Endodermal cell (in vitro differentiated cells): ENCODE results near the gene SOX2. TPM values are rescaled to one million over a fixed set of nuclear protein-coding genes. Genes with fewer than 3 reads are reported as not detected.

Experiments
- DNase-seq: peaks from one replicate; pipeline ENCODE4 v3.0.0-alpha.2; 2017
- H3K27ac ChIP-seq: 2 replicates; pipeline ENCODE4 v1.5.1; 2013; ENCODE audit warnings: mild to moderate bottlenecking, low read depth, low read length, moderate library complexity
- H3K27me3 ChIP-seq: 2 replicates; pipeline ENCODE4 v1.6.1; 2013; ENCODE audit warnings: mild to moderate bottlenecking, low read length, moderate library complexity; ENCODE audit not compliant: insufficient read depth, control insufficient read depth, poor library complexity, severe bottlenecking
- H3K36me3 ChIP-seq: 2 replicates; pipeline ENCODE4 v1.7.0; 2013; ENCODE audit warnings: mild to moderate bottlenecking, low read length, moderate library complexity; ENCODE audit not compliant: control insufficient read depth, insufficient read depth
- H3K4me1 ChIP-seq: one replicate; pipeline ENCODE4 v1.7.0; 2013; ENCODE audit warnings: low read length; ENCODE audit not compliant: control insufficient read depth, insufficient read depth
- H3K4me3 ChIP-seq: 2 replicates; pipeline ENCODE4 v1.5.1; 2013; ENCODE audit warnings: mild to moderate bottlenecking, low read length, moderate library complexity
- H3K9ac ChIP-seq: 2 replicates; pipeline ENCODE4 v1.6.1; 2013; ENCODE audit warnings: mild to moderate bottlenecking, low read length, moderate library complexity; ENCODE audit not compliant: poor library complexity, severe bottlenecking; ENCODE audit errors: extremely low read depth
- H3K9me3 ChIP-seq: 2 replicates; pipeline ENCODE4 v1.6.1; 2013; ENCODE audit warnings: mild to moderate bottlenecking, low read length, moderate library complexity; ENCODE audit not compliant: control insufficient read depth
- H3K27ac Mint-ChIP-seq: 2 replicates; pipeline ENCODE4 v1.8.0; 2020; ENCODE audit warnings: mixed read lengths
- H3K27me3 Mint-ChIP-seq: 2 replicates; pipeline ENCODE4 v1.8.0; 2021; ENCODE audit warnings: mild to moderate bottlenecking, mixed read lengths; ENCODE audit not compliant: insufficient read depth
- H3K36me3 Mint-ChIP-seq: 2 replicates; pipeline ENCODE4 v1.8.0; 2020; ENCODE audit warnings: low read depth, mixed read lengths
- H3K4me1 Mint-ChIP-seq: 2 replicates; pipeline ENCODE4 v1.8.0; 2020; ENCODE audit warnings: mixed read lengths
- H3K4me3 Mint-ChIP-seq: 2 replicates; pipeline ENCODE4 v1.8.0; 2020; ENCODE audit warnings: mild to moderate bottlenecking, moderate library complexity, mixed read lengths
- H3K9me3 Mint-ChIP-seq: 2 replicates; pipeline ENCODE4 v1.8.0; 2020; ENCODE audit warnings: mild to moderate bottlenecking, mixed read lengths
- CTCF ChIP-seq: fragments of 200-600 bp; sonication (generic); conservative IDR thresholded peaks from 2 replicates; pipeline ENCODE4 v1.5.0; 2021; ENCODE audit warnings: antibody characterized with exemption, mild to moderate bottlenecking
- WGBS, 2 experiments: methylation state at CpG; one replicate each; pipeline versions ENCODE4 v1.1.5 to v1.1.7; 2013; ENCODE audit warnings: missing lambda C conversion rate in 2 of 2, mixed read lengths in 1 of 2; ENCODE audit not compliant: insufficient coverage in 1 of 2, insufficient read length in 1 of 2; 5-methylcytosine and 5-hydroxymethylcytosine counted together
- total RNA-seq, 2 donors: library from RNA; stranded (reverse); fragmentation: NEBNext Ultra II Directional in 1 of 2; extraction: Animal tissue kit (Norgen Biotek cat#: 25700) in 1 of 2; gene quantifications; 2 replicates in 1 of 2; 3 replicates in 1 of 2; pipeline ENCODE4 v1.2.1, GENCODE V29; 2021

The SOX2 gene
- total RNA-seq, 2 donors from 2014 or later: 1.8 to 39.5 TPM

- H3K4me3 ChIP-seq: no peak overlapping the region
- H3K27ac ChIP-seq: no peak overlapping the region
Observed at GRCh38 chr3:181687731-181688130, 24.0 kb upstream of the SOX2 start.

GRCh38 chr3:181689546-181689945 is 22.2 kb upstream of the SOX2 start:
- WGBS, 2 experiments: 86 to 100% methylated on average over 3 of the region's 3 CpGs
- no peak for TF ChIP-seq CTCF
- no peaks in the 10 kb centered on the region for H3K9me3 Mint-ChIP-seq

More at GRCh38 chr3:181687731-181688130, 24.0 kb upstream of the SOX2 start:
- H3K27me3 ChIP-seq: no peaks in the 10 kb centered on the region
- Mint-ChIP-seq H3K9me3 (no peaks in the 10 kb centered on the region), H3K27me3 (no peaks in the 10 kb centered on the region), H3K27ac (no peak overlapping the region), H3K4me1 (peaks cover 26% of the 10 kb centered on the region), H3K36me3 (no peaks in the 10 kb centered on the region), H3K4me3 (no peak overlapping the region)
- no peaks in the 10 kb centered on the region for H3K9me3 ChIP-seq
- no peak for TF ChIP-seq CTCF
- no peak overlapping the region for H3K9ac ChIP-seq
- peaks cover 10% of the 10 kb centered on the region for H3K4me1 ChIP-seq
- H3K36me3 ChIP-seq: no peaks in the 10 kb centered on the region
- DNase-seq: no peak
- WGBS, 2 experiments: 92% methylated on average over 2 of the region's 2 CpGs; no CpG with 5 or more reads in 1 of the 2 experiments

GRCh38 chr3:181690769-181691168 is 21.0 kb upstream of the SOX2 start:
- no peak overlapping the region for H3K27ac Mint-ChIP-seq
- no peak overlapping the region for H3K27ac ChIP-seq
- no peak overlapping the region for H3K4me3 Mint-ChIP-seq
- no peak overlapping the region for H3K9ac ChIP-seq
- no peaks in the 10 kb centered on the region for H3K36me3 ChIP-seq
- H3K9me3 Mint-ChIP-seq: no peaks in the 10 kb centered on the region
- peaks cover 9% of the 10 kb centered on the region for H3K27me3 Mint-ChIP-seq
- WGBS, 2 experiments: 88 to 92% methylated on average over 2 of the region's 2 CpGs
- peaks cover 10% of the 10 kb centered on the region for H3K4me1 ChIP-seq
- peaks cover 20% of the 10 kb centered on the region for H3K4me1 Mint-ChIP-seq
- no peaks in the 10 kb centered on the region for H3K9me3 ChIP-seq
- H3K4me3 ChIP-seq: no peak overlapping the region
- DNase-seq: no peak
- peaks cover 24% of the 10 kb centered on the region for H3K27me3 ChIP-seq
- TF ChIP-seq CTCF: no peak
- no peaks in the 10 kb centered on the region for H3K36me3 Mint-ChIP-seq

More at GRCh38 chr3:181689546-181689945, 22.2 kb upstream of the SOX2 start:
- H3K4me3 Mint-ChIP-seq: no peak overlapping the region
- no peaks in the 10 kb centered on the region for H3K36me3 ChIP-seq
- no peak overlapping the region for H3K27ac ChIP-seq
- H3K9ac ChIP-seq: no peak overlapping the region
- no peak for DNase-seq
- H3K27ac Mint-ChIP-seq: no peak overlapping the region
- no peak overlapping the region for H3K4me3 ChIP-seq
- H3K27me3 Mint-ChIP-seq: no peaks in the 10 kb centered on the region
- peaks cover 18% of the 10 kb centered on the region for H3K4me1 Mint-ChIP-seq
- no peaks in the 10 kb centered on the region for H3K36me3 Mint-ChIP-seq
- H3K27me3 ChIP-seq: peaks cover 12% of the 10 kb centered on the region
- H3K9me3 ChIP-seq: no peaks in the 10 kb centered on the region
- H3K4me1 ChIP-seq: peaks cover 10% of the 10 kb centered on the region
